DND-41 (cell line): ENCODE results near the gene OR1M1.

Source experiments
- EZH2 ChIP-seq: IDR thresholded peaks from 3 replicates; pipeline ENCODE4 v1.6.1; 2012; ENCODE audit warnings: borderline replicate concordance, low read depth, mild to moderate bottlenecking, moderate library complexity, low read length, inconsistent platforms; ENCODE audit not compliant: severe bottlenecking
- TF ChIP-seq, protein P1 (sequence below): IDR thresholded peaks from 2 replicates; pipeline ENCODE4 v1.5.1; 2012; ENCODE audit warnings: borderline replicate concordance, low read length, moderate library complexity, mild to moderate bottlenecking; ENCODE audit not compliant: poor library complexity, severe bottlenecking; ENCODE audit errors: extremely low read depth

DNA sequence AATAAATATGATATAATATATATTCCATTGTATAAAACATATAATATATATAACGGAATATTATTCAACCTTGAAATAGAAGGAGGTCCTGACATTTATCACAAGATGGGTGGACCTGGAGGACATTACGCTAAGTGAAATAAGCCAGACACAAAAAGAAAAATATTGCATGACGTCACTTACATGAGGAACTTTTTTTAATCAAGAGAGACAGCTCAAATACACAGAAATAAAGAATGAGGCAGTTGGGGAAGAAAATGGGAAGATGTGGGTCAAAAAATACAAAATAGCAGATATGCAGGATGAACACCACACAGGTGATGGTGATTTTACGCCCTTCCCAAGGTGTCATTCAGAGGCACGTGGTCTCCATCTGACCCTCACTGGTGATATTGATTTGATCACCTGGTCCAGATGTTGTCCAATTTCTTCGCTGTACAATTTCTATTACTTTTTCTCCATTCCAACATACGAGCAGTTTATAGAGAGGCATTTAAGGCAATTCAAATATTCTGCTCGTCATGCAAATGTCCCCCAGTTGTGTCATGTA, 52.8 kb downstream of the OR1M1 start:
- TF ChIP-seq, protein P1, sequence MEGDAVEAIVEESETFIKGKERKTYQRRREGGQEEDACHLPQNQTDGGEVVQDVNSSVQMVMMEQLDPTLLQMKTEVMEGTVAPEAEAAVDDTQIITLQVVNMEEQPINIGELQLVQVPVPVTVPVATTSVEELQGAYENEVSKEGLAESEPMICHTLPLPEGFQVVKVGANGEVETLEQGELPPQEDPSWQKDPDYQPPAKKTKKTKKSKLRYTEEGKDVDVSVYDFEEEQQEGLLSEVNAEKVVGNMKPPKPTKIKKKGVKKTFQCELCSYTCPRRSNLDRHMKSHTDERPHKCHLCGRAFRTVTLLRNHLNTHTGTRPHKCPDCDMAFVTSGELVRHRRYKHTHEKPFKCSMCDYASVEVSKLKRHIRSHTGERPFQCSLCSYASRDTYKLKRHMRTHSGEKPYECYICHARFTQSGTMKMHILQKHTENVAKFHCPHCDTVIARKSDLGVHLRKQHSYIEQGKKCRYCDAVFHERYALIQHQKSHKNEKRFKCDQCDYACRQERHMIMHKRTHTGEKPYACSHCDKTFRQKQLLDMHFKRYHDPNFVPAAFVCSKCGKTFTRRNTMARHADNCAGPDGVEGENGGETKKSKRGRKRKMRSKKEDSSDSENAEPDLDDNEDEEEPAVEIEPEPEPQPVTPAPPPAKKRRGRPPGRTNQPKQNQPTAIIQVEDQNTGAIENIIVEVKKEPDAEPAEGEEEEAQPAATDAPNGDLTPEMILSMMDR: no peak
- no peak for TF ChIP-seq EZH2
